Stimulated activated CD8-positive, alpha-beta memory T cell treated with anti-CD3 and anti-CD28 coated beads, Interleukin-15, amount 100 ng/mL, for 4 hours (primary cell): ENCODE data around the gene NOL4L.

ENCODE experiments used
- DNase-seq, 2 donors: peaks; one replicate each; pipeline ENCODE4 v3.0.0-alpha.2; 2020; ENCODE audit warnings: low read depth in 2 of 2

NOL4L gene

GRCh38 chr20:32421290-32421689, 163.8 kb downstream of the NOL4L start:
- no peak for DNase-seq

- no peak for DNase-seq
These were observed 166.8 kb downstream of the NOL4L start for GRCh38 chr20:32418376-32418775.

DNA sequence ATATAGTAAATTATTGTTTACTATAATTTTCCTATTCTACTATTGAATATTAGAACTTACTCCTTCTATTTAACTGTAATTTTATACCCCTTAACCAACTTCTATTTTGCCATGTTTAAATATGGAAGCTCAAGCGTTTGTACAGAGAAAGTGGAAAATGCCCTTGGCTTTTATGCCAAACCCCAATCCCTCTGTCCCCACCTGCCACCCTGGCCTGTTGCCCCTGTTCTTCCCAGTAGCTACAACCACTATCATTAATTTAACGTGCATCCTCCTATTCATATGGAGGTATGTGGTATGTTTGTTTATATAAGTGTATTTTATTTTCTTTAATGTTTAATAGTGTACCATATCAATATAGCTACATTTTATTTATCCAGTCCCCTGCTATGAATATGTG, 168.9 kb downstream of the NOL4L start:
- DNase-seq, result no peak

GRCh38 chr20:32415494-32415893, 169.6 kb downstream of the NOL4L start:
- DNase-seq, result no peak

- no peak for DNase-seq
These were observed 173.0 kb downstream of the NOL4L start for GRCh38 chr20:32411955-32412706.

DNA sequence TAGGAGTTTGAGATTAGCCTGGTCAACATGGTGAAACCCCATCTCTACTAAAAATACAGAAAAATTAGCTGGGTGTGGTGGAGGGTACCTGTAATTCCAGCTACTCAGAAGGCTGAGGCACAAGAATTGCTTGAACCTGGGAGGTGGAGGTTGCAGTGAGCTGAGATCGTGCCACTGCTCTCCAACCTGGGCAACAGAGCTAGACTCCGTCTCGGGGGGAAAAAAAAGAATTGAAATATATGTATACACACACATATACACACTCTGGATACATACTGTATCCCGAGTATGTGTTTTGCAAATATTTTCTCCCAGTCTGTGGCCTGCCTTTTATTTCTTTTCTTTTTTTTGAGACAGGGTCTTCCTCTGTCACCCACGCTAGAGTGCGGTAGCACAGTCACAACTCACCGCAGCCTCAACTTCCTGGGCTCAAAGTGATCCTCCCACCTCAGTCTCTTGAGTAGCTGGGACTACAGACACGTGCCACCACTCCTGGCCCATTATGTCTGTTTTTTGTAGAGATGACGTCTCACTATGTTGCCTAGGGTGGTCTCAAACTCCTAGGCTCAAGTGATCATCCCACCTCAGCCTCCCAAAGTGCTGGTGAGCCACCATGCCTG, 177.9 kb downstream of the NOL4L start:
- peak; percentile 42 to 62 for DNase-seq

DNA sequence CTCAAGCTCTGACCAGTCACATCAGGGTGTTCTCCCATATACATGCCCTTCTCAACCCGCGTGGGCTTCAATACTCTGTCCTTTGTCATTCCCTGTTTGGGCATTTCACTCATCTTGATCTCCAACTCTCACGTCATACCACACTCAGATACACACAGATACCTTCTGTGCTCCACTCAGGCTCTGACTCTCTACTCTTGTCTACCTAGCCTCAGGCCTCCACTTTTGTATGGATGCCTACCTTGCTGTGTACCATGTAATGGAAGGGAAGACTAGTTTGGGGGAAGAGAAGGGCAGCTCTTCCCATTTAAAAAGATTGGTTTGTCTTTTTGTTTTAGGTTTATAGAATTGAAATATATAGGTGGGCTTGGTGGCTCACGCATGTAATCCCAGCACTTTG, 178.4 kb downstream of the NOL4L start:
- DNase-seq, result no peak

DNA sequence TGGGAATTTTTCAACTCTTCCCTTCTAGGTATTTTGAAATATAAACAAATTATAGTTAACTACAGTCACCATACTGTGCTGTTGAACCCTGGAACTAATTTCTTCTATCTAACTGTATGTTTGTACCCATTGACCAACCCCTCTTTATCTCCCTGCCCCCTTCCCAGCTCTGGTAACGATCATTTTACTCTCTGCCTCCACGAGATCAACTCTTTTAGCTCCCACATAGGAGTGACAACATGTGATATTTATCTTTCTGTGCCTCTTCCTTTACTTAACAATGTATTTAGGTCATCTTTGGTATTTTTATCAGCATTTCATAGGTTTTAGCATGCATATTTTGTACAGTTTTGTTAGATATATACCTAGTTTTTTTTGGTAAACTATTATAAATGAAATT, 181.1 kb downstream of the NOL4L start:
- no peak for DNase-seq

GRCh38 chr20:32400476-32400875, 184.7 kb downstream of the NOL4L start:
- DNase-seq, result no peak

GRCh38 chr20:32397567-32398084, 187.5 kb downstream of the NOL4L start:
- DNase-seq, result no peak

- DNase-seq, result no peak
These were observed 188.4 kb downstream of the NOL4L start for GRCh38 chr20:32396646-32397160.

DNA sequence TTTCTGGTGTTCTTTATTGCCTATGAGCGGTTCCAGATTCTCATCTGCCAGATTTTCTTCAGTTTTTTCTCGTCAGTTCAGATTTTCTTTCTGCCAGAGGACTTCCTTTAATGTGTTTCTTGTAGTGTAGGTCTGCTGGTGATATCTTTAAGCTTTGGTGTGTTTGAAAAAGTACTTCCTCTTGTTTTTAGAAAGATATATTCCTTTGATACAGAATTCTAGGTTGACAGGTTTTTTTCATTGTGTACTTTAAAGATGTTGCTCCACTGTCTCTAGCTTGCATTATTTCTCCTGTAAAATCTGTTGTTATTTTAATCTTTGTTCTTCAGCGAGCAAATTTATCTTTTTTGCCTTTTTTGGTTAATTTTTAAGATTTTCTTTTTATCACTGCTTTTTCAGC, 190.1 kb downstream of the NOL4L start:
- no peak for DNase-seq
